Transverse colon (tissue), 4 donors: ENCODE measurements around the gene IL13. TPM values are rescaled to one million over a fixed set of nuclear protein-coding genes. Genes with fewer than 3 reads are reported as not detected.
A peak's percentile ranks its signal among the peaks of the same experiment; 100 is the strongest.

Experiments used
- DNase-seq: peaks from one replicate; pipeline ENCODE4 v3.0.0-alpha.2; 2019
- H3K27ac ChIP-seq, 4 donors: fragments of 200-600 bp; sonication (generic); 2 replicates each; pipeline ENCODE4 v1.5.1; 2016 to 2018; ENCODE audit warnings: inconsistent platforms in 4 of 4
- H3K27me3 ChIP-seq: fragments of 200-600 bp; sonication (generic); 2 replicates; pipeline ENCODE4 v1.5.1; 2017; ENCODE audit warnings: inconsistent platforms
- H3K36me3 ChIP-seq, 4 donors: fragments of 200-600 bp; sonication (generic); 2 replicates each; pipeline ENCODE4 v1.5.1; 2017 to 2019; ENCODE audit warnings: inconsistent platforms in 4 of 4
- H3K4me1 ChIP-seq, 4 donors: fragments of 200-600 bp; sonication (generic); 2 replicates each; pipeline ENCODE4 v1.5.1; 2017 to 2020; ENCODE audit warnings: inconsistent platforms in 4 of 4
- H3K4me3 ChIP-seq, 4 donors: fragments of 200-600 bp; sonication (generic); 1 replicate in 1 of 4; 2 replicates in 3 of 4; pipeline versions ENCODE4 v1.5.1 to v1.6.1; 2017 to 2019; ENCODE audit warnings: inconsistent platforms in 4 of 4
- H3K9me3 ChIP-seq, 2 donors: fragments of 200-600 bp; sonication (generic); 2 replicates each; pipeline ENCODE4 v1.5.1; 2017 to 2019; ENCODE audit warnings: inconsistent platforms in 2 of 2
- EP300 ChIP-seq: sonication (generic); formaldehyde crosslinking; IDR thresholded peaks from one replicate; pipeline ENCODE4 v1.6.1; 2017; ENCODE audit warnings: antibody characterized with exemption, low read depth
- POLR2A ChIP-seq: fragments of 450-650 bp; IDR thresholded peaks from one replicate; pipeline ENCODE4 v1.6.1; 2016; ENCODE audit warnings: antibody characterized with exemption, mild to moderate bottlenecking, moderate library complexity
- POLR2AphosphoS5 ChIP-seq, 3 donors: sonication (generic); formaldehyde crosslinking; IDR thresholded peaks; one replicate each; pipeline ENCODE4 v1.6.1; 2016; ENCODE audit warnings: antibody characterized with exemption in 3 of 3
- WGBS, 2 donors: methylation state at CpG; one replicate each; pipeline ENCODE4 v1.1.5; 2018; ENCODE audit warnings: low coverage in 1 of 2; 5-methylcytosine and 5-hydroxymethylcytosine counted together
- in situ Hi-C, 4 donors: fragments of 200-750 bp; cut with MboI; loops; one replicate each; pipeline versions ENCODE4 v1.15.0 to v1.15.1; 2017; ENCODE audit warnings: low sequenced_read_pairs in 3 of 4, low pct_ligation_motif_present in 1 of 4, low pct_unique_long_range_greater_than_20kb in 1 of 4
- intact Hi-C: fragments of 100-400 bp; cut with DNase I; formaldehyde crosslinking; loops from one replicate; pipeline ENCODE4 v1.15.1; 2023; ENCODE audit warnings: low total_unique reads
- total RNA-seq, 4 donors: library from RNA; depleted of rRNA; stranded (reverse); fragments of >200 nt; gene quantifications; one replicate each; pipeline ENCODE4 v1.1.0, GENCODE V29; 2016
- TF ChIP-seq, protein P1 (sequence below), 5 experiments: fragments of 200-600 bp in 3 of 5; fragments of 450-650 bp in 2 of 5; sonication (generic) in 3 of 5; IDR thresholded peaks; 1 replicate in 2 of 5; 2 replicates in 3 of 5; pipeline ENCODE4 v1.5.1; 2016 to 2017; ENCODE audit warnings: antibody characterized with exemption in 5 of 5, inconsistent platforms in 3 of 5, mild to moderate bottlenecking in 2 of 5, moderate library complexity in 1 of 5

Gene IL13
- total RNA-seq, 4 donors from 2014 or later: not detected

DNA sequence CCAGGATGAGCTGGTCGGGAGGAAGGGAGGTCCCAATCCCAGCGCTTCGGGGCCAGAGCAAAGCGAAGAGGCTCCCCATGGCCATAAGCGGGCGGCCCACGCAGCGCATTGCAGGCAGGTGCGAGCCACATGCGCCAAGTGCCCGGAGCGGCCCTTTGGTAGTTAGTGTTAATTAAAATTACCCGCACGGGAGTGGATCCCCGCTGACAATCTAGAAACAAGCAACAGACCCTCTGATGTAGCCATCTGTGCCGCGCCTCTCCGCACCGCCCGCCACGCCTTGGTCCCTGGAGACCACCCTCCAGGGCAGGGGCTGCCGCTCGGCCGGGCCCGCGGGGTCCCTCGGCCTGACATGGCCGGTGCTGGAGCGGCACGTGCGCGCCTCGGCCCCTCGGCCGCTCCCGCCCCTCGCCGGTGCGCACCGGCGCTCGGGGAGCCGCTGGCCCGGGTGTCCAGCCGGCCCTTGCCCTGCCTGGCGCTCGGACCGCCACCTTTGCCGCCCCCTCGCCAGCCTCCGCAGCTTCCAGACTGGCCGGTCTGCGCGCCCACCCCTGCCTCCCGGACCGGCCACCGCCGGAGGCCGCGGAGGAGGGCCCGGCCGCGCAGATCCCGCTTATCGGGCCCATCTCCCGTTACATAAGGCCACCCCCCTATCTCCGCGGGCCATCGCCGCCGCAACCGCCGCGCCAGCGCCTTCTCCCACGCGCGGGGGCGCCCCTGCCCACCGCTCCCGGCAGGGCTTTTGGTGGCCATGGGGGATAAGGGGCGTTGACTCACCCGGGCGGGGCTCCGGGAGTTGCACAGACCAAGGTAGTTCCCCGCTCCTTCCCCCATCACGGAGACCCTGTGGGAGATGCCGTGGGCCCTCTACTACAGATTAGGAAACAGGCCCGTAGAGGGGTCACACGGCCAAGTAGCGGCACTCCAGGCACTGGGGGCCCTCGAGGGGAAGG lies 1.9 kb upstream of the IL13 start:
- in situ Hi-C loops: no loop called here
- 8 to 30% methylated on average over 2 to 78 of the region's 92 CpGs for WGBS, 2 donors
- H3K9me3 ChIP-seq: no peaks in the 10 kb centered on the region
- H3K4me1 ChIP-seq: peaks cover 0 to 13% (median 6%) of the 10 kb centered on the region in 4 donors
- H3K4me3 ChIP-seq: peak overlapping the region in 3 of 4 donors; percentile 7 to 44 (median 31)
- no peaks in the 10 kb centered on the region for H3K36me3 ChIP-seq
- no peak for TF ChIP-seq POLR2AphosphoS5 (IDR thresholded peaks at IDR 0.05)
- TF ChIP-seq, protein P1, sequence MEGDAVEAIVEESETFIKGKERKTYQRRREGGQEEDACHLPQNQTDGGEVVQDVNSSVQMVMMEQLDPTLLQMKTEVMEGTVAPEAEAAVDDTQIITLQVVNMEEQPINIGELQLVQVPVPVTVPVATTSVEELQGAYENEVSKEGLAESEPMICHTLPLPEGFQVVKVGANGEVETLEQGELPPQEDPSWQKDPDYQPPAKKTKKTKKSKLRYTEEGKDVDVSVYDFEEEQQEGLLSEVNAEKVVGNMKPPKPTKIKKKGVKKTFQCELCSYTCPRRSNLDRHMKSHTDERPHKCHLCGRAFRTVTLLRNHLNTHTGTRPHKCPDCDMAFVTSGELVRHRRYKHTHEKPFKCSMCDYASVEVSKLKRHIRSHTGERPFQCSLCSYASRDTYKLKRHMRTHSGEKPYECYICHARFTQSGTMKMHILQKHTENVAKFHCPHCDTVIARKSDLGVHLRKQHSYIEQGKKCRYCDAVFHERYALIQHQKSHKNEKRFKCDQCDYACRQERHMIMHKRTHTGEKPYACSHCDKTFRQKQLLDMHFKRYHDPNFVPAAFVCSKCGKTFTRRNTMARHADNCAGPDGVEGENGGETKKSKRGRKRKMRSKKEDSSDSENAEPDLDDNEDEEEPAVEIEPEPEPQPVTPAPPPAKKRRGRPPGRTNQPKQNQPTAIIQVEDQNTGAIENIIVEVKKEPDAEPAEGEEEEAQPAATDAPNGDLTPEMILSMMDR (IDR thresholded peaks at IDR 0.05): no peak
- no peak for TF ChIP-seq EP300
- no peak for TF ChIP-seq POLR2A
- intact Hi-C loops: no loop called here
- no peak for DNase-seq
- H3K27ac ChIP-seq: no peak overlapping the region
- H3K27me3 ChIP-seq: peaks cover 50% of the 10 kb centered on the region

DNA sequence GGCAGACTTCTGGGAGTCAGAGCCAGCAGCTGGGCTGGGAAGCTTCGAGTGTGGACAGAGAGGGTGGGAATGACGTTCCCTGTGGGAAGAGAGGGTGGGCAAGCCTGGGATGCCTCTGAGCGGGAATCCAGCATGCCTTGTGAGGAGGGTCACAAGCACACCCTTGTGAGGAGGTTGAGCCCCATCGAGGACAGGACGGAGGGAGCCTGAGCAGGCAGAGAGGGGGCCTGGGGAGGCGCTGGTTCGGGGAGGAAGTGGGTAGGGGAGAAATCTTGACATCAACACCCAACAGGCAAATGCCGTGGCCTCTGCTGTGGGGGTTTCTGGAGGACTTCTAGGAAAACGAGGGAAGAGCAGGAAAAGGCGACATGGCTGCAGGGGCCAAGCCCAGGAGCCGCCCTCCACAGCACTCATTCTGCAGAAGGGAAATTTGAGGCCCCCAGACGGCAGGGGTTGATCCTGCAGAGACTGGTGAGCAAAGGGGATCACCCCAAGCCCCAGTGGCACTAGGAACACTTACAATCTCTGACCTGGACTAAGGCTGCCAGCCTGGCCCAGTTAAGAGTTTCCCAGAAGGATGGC lies 1.1 kb upstream of the IL13 start:
- in situ Hi-C loops (no loop called here), intact Hi-C loops (no loop called here)
- DNase-seq: no peak
- Histone ChIP-seq H3K27ac (no peak overlapping the region), H3K36me3 (no peaks in the 10 kb centered on the region), H3K27me3 (peaks cover 50% of the 10 kb centered on the region), H3K9me3 (no peaks in the 10 kb centered on the region), H3K4me1 (peaks cover 0 to 13% (median 6%) of the 10 kb centered on the region in 4 donors), H3K4me3 (peak overlapping the region in 2 of 4 donors; percentile 31 to 44)
- 75 to 80% methylated on average over 1 to 12 of the region's 12 CpGs for WGBS, 2 donors
- TF ChIP-seq, protein P1 (IDR thresholded peaks at IDR 0.05): no peak
- no peak for TF ChIP-seq EP300
- no peak for TF ChIP-seq POLR2A
- no peak for TF ChIP-seq POLR2AphosphoS5 (IDR thresholded peaks at IDR 0.05)

DNA sequence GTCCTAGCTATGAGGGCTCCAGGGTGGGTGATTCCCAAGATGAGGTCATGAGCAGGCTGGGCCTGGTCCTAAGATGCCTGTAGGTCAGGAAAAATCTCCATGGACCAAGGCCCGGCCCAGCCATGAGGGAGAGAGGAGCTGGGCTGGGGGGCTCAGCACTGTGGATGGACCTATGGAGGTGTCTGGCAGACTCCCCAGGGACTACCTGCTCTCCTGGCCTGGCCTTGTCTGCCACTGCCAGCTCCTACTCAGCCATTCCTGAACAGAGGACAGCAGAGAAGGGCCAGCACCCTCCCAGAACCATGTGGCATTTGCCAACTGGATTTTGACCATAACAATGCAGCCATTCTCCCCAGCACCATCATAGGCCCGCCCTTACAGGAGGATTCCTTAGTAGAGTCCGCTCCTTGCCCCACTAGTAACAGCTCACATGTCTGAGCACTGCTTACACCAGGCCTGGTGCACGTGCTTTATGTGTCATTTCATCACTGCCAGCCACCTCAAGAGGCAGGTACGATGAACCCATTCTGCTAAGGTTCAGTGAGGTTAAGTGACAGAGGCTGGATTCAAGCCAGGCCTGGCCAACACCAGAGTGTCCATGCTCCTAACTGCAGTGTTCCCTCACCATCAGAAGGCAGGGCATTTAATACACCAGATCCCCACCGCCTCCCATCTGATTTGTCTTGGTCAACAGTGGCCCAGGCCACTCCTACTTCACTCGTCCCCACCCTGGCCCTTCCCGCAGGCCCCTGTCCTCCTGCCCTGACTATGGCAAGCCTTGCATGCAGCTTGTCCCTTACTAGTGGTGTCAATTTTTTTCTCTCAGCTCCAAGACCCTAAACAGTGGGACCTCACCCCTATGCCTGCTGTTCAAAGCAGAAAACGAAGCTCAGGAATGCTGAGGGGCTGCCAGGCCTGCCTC lies 669 bp downstream of the IL13 start:
- TF ChIP-seq POLR2A (no peak), POLR2AphosphoS5 (IDR thresholded peaks at IDR 0.05) (no peak), EP300 (no peak)
- TF ChIP-seq, protein P1 (IDR thresholded peaks at IDR 0.05): no peak
- Histone ChIP-seq H3K36me3 (no peaks in the 10 kb centered on the region), H3K4me3 (no peak overlapping the region), H3K4me1 (peaks cover 0 to 14% (median 6%) of the 10 kb centered on the region in 4 donors), H3K9me3 (no peaks in the 10 kb centered on the region), H3K27me3 (peaks cover 40% of the 10 kb centered on the region), H3K27ac (no peak overlapping the region)
- in situ Hi-C loops (no loop called here), intact Hi-C loops (no loop called here)
- WGBS, 2 donors: 87% methylated on average over 9 of the region's 9 CpGs; no CpG with 5 or more reads in 1 of the 2 donors
- no peak for DNase-seq
